ENCODE measurements around the gene OR52R1. TPM values are rescaled to one million over a fixed set of nuclear protein-coding genes. Genes with fewer than 3 reads are reported as not detected.
"Not testable (repeated sequence)": the region's sequence is repeated elsewhere in the genome, so short reads cannot be mapped to it uniquely, and the experiment has no call there.

The OR52R1 gene
- not detected in 2 replicates for total RNA-seq

DNA sequence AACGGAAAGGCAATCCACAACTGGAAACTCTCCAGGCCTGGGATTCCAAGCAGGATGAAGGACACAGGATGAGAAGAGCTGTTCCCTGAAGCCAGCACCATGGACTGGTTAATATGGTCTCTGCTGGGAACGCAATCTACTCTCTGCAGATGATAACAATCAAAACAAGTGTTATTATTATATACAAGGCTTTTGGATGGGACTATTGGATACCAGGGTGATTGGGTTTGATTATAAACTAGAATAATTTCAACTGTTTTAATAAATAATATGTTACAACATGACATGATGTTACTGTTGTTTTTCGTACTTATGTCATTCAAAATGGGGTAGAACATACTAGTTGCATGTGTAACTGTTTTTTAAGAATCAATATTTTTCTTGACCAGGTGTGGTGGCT lies at the start of gene OR52R1:
OR52R1 (minus strand) TSS at position 101 of the 400 bp plus-strand sequence; CDS start at position 101, 0 bp downstream.
- no peak for DNase-seq

DNA sequence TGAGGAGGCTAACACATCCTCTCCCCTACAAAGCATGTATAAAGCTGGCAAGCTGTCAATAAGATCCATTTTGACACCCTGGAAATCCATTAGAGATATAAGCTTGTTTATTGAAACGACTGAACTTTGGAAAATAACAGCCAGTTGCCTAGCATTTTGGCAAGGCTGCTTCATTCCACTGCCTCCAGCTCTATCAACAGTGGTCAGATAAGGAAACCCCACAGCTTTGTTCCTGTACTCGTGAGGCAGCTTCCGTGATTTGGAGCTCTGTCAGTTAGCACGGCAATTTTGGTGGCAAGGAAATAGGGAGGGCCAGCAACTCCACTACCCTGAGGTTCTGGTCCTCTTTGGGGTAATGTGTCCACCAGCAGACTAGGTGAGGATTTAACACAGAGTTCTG lies 46.9 kb upstream of the OR52R1 start:
- DNase-seq = no peak

DNA sequence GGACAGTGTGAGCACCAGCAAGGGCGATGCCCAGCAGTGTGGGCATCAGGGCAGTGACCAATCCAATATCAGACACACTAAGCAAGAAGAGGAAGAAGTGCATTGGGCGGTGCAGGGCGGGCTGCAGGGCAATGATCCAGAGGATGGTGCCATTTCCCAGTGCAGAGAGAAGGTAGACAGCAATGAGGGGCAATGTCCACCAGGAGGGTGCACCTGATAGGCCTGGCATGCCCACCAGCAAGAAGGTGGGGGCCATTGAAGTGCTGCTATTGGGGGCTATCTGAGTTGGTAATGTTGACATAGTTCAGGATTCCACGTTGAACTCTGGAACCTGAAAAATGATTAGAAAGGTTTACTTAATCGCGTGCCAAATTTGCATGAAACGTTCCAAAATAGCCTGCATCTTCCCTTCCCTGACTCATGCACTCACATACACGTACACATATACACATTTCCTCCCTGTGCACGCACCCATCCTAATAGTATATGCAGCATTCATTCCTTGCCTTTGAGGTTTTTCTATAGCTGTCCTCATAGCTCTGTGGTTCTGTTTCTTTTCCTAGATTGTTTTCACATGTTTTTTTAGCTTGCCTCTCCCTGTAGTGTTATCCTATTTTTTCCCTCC lies 44.8 kb upstream of the OR52R1 start, which contains the start of gene OR51S1:
OR51S1 (minus strand) TSS at position 301 of the 625 bp plus-strand sequence; CDS start at position 301, 0 bp downstream.
- DNase-seq = no peak

DNA sequence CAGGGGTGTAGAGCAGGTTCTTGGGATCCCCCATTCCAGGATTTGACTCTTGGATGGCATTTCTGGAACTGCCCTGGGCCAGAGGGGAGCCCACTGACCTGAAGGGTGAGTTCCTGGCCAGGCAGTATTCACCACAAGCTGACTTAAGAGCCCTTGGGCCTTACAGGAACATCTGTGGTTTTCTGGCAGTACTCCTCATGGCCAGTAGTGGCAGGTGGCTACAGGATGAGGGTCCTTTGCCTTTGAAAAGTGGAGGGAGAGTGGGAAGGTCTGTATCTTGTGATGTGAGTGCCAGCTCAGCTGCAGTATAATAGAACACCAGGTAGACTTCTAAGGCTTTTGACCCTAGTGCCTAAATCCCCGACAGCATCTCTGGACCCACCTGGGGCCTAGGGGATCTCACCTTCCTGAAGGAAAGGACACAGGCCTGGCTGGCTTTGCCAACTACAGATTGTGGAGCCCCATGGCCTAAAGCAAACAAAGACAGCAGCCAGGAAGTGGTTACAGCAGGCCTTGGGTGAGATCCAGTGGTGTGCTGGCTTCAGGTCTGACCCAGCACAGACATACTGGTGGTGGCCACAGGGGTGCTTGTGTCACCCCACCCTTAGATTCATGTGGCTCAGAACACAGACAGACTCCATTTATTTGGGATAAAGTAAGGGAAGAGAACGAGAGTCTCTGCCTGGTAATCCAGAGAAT lies 35.8 kb upstream of the OR52R1 start:
- DNase-seq = no peak

DNA sequence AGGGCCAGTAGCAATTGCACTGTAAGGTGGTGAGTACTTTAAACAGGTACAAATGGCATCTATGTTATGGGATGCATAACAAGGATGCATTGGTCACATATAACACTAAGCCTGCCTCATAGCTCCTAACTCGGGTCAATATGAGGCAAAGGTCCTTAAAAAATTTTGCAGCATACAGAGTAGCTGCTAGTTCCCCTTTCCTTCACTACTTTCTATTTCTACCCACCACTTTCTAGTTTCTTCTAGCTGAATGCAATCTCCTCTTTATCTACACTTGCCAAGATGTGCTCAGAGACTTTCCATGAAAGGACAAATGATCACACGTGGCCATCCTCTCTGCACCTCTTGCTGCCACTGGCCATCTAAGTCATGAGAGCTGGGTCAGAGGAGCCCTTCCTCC lies 26.7 kb upstream of the OR52R1 start:
- no peak for DNase-seq

DNA sequence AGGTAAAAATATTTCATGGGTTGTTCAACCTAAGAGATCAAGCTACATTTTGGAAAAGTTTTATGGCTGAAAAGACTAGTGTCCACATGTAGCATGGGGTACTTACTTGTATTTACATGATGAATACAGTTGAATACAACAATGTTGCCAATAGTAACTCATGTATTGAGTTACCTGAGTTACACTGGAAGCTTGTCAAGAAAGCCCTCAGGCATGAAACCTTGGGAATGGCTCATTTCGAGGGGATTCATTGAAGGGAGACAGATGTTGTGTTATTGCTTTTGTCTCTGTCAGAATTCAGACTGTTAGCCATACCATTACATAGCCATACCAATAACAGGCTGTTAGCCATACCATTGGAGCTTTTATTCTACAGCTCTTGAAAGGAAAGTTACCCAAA lies 26.2 kb upstream of the OR52R1 start:
- no peak for DNase-seq

DNA sequence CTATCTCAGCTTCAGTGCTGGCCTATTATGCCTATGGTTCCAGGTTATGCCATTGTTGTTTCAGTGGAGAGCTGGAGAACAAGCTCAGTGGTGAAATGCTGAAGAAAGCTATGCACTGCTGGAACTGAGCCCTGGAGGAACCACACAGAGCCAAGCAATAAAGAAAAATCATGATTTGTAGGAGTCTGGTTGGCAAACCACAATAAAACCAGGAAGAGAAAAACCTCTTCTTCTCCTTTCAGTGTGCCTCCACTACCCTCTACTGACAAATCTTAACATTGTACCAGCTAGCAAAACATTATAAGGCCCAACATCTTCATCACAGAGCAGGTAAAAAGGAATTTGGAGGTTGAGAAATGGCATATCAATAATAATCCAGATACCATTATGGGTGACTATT lies 22.2 kb upstream of the OR52R1 start:
- DNase-seq = no peak

DNA sequence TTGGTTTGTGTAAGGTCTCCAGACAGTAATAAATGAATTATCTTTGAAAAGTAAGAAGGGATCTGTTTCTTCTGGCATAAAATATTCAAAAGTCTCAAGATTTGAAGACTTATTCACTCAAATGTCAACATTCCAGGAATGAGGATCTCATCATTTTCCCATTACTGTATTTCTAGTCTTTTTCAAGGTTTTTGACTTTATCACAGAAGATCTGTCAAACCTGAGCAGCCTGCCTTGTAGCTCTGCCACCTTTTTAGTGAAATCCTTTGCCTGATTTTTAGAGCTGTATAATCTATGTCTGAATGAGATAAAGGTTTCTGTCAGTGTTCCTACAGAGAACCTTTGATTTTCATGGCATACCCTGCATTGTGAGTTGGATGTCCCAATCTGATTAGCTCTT lies 21.0 kb upstream of the OR52R1 start:
- no peak for DNase-seq

DNA sequence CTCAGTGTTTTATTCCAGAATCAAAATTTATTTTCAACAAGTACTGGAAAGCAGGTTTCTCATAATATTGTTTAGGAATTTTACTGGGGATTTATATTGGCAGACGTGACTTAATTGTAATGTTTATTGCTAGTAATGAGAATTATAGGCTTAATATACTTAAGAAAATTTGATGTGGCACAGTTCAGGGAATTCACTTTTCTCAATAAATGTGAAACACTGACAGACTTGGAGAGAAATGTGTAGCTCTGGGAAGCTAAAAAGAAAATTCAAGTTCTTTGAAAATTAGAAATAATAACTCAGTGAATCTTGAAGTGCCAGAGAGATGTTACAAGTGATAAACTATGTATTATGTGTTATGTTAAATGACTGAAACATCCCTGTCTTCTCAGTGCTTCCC lies 16.8 kb upstream of the OR52R1 start, which contains the start of gene OR51F2:
OR51F2 (plus strand) TSS at position 301 of the 400 bp plus-strand sequence. CDS start 101 bp downstream, outside the sequence.
- DNase-seq = no peak

DNA sequence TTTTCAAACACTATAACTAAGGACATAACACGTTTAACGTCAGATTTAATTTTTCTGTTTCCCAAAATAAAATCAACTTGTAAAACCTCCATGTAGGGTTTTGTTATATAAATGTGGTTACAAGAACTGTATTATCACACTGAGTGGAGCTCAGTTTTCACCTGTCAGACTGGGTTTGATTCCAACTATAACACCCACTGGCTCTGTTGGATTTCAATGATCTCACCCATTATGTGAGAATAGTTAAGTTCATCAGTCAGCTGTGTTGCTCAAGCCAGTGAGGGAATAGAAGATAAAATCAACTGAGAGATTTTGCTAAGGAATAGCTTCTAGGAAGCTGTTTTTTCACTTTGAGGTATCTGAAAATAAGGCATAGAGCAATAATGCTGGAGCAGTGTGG lies 5.1 kb upstream of the OR52R1 start:
- DNase-seq = no peak

DNA sequence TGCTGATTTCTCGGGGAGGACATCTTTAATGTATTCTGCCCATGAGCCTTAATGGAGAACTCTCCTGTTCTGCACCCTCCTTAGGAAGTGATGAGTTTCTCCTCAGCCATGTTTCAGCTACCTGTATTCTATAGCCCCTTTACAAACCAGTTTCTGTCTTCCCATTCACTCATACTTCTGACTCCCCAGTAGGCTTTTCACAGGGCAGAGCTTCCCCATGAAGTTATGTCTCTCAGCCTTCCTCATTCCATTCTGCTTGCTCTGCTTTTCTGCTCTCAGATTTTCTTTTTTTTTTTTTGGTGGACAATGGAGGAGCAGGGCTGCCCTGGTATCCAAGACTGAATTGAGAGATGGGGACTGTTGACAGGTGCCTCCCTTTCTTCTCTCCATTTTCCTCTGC lies 4.3 kb upstream of the OR52R1 start:
- no peak for DNase-seq

DNA sequence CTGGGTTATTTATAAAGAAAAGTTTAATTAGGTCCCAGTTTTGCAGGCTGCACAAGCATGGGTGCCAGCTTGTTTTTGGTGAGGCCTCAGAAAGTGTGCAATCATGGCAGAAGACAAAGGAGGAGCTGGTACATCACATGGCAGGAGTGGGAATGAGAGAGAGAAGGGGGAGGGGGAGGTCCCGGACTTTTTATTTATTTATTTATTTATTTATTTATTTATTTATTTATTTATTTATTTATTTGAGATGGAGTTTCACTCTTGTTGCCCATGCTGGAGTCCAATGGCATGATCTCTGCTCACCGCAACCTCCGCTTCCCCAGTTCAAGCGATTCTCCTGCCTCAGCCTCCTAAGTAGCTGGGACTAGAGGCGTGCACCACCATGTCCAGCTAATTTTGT lies 2.9 kb downstream of the OR52R1 start:
- DNase-seq = not testable (repeated sequence)

DNA sequence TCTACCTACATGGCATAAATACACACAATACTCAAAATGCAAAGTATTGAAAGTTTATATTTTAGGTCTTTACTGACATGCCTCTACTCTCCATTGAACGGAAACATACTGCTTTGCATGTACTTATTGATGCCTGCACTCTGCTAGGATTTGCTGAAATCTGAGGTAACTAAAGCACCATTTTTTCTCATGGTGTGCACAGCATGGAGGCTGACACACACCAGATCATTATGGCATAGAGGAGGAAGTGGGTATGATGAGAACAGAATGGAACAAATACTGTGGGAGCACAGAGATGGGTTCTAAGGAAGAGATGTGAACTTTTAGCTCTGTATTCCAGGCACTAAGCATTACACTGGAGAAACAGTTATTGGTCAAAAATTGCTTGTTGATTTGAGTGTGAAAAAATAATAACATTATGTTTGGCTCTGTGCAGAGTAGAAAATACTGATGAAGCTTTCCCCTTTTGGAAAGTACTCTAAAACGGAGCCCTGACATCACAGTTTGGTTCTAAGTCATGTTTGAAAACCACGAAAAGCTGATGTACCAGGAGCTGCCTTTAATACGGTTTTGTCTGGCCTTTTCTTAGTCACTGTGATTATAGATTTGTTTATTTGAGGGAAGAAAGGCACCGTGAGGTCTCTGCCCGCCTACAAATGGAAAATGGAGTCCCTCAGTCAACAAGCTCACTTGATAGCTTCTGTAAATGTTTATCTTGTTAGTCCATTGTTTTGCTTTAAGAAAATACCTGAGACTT lies 5.6 kb downstream of the OR52R1 start:
- no peak for DNase-seq

DNA sequence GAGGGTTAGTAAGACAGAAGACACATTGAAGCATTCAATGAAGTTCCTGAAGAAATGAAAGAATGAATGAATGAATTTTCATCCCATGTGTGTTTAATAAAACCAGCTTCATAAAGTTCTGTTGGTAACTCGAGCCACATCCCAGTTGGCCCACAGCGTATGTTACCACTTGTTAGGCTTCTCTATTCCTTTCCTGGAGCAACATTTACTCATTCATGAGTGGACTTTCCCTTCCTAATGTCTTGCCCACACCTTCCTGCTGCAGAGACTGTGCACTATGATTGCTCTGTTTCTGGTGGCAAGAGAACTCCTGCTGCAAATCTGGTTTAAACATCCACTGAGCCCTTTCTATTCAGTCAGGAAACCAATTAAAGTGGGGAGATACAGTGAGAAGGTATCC lies 7.0 kb downstream of the OR52R1 start:
- no peak for DNase-seq

DNA sequence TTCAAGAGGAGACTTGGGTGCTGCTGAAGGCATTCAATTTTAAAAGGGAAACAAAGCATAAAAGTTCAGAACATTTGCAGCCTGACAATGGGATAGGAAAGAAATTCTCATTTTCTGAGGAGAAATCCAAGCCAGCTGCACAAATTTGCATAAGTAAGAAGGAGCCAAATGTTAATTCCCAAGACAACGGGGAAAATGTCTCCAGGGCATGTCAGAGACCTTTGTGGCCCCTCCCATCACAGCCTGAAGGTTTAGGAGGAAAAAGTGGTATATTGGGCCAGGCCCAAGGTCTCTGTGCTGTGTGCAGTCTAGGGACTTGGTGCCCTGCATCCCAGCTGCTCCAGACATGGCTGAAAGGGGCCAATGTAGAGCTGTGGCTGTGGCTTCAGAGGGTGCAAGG lies 21.7 kb downstream of the OR52R1 start:
- no peak for DNase-seq

DNA sequence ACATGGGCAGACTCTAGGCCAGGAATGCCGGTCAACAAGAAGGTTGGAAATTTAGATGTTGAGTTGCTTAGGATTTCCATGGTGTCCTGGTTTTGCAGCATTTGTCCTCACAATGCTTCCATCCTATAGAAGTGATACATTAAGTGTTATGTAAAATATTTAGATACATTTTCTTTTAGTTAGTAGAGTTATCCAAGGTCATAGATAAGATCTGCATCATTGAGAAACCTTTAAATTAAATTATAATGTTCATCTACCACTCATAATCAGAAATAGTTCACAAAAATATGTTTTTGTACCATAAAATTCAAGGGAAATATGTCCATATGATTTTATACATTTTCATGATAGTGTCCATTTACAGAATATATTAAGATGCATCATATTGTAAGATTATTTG lies 34.3 kb downstream of the OR52R1 start, which contains the start of gene OR51F1:
OR51F1 (minus strand) TSS at position 101 of the 400 bp plus-strand sequence; CDS start at position 101, 0 bp downstream.
- DNase-seq = no peak

DNA sequence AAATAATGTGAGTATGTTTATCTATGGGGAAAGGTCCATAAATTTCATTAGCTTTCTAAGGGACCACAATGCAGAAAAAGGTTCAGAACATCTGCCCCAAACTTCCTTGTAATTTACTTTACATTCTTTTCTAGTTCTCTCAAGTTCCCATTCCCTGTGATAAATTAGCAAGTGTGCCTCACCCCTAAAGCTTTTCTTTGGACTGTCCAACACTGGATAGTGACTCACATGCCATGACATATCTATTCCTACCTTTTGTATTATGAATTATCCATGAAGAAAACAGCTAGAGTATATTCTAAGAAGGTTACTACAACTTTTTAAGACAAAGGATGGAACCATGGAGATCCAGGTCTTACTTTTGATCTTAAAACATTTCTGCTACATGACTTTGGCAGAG lies 36.1 kb downstream of the OR52R1 start:
- DNase-seq = no peak

DNA sequence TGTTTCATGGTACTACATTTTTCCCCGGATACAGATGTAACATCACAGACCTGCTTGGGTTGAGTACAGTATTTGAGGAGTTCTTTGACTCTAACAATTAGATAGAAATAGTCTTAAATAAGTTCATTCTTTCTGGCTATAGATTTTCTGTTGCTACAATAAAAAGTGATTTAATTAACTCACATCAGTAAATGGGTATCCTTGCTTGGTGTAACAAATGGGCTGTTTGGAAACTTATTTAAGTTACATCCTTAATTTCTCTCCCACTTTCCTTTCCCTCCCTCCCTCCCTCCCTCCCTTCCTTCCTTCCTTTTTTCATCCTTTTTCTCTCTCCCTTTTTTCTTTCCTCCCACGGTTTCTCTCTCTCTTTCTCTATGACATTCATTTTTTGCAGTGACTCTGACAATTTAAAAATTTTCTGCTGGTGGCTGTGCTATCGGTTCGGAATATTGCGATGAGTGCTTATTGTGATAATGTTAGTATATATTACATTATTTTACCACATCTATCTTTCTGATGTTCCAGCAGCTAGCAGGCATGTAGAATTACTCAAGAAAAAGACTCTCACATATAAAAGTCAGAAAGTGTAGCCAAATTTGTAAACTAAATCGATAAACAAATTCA lies 37.6 kb downstream of the OR52R1 start:
- DNase-seq = no peak

DNA sequence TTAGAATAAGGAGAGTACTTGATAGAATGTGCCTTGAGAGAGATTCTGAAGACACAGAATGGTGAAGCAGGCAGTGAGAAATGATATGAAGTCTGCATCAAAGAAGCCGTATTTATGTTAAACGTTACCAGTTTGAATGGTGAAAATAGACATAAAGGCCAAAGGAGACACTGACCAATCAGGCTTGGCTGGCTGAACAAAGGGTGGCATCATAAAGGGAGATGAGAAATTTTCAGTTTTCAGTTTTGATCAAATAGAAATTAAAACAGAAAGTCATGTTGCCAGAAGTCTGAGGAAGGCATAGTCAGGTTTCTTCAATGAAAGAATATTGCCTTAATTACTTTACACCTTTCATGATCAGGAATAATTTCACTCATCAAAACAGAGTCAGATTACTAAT lies 41.1 kb downstream of the OR52R1 start:
- DNase-seq = no peak
